ENCODE results near the gene ITGBL1.
A peak's percentile ranks its signal among the peaks of the same experiment; 100 is the strongest.
"Not testable (repeated sequence)": the region's sequence is repeated elsewhere in the genome, so short reads cannot be mapped to it uniquely, and the experiment has no call there.

ITGBL1 gene

DNA sequence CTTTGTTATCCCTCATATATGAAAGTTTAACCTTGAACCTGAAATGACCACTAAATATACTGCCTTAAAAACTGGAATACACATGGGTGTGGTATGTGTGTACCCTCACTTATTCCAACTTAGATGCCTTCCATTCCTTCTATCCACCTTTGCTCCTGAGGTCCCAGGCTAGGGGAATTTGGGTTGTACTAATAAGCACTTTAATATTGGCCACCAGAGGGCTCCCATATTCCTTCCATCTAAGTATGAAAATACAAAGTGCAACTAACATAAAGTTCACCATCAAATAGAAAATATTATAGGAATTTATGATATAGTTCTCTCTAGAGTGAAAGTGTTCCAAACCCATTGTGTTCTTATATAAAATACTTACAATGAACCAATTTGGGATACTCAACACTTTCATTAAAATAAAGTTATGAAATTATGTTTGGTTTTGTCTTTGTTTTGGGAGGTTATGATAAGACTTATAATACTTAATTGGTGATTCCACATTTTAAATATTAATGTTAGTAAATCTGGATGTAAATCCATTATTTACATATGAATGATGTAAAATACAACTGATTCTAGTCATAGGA, 62.3 kb downstream of the ITGBL1 start:
- peak; percentile 6 to 39 for DNase-seq

DNA sequence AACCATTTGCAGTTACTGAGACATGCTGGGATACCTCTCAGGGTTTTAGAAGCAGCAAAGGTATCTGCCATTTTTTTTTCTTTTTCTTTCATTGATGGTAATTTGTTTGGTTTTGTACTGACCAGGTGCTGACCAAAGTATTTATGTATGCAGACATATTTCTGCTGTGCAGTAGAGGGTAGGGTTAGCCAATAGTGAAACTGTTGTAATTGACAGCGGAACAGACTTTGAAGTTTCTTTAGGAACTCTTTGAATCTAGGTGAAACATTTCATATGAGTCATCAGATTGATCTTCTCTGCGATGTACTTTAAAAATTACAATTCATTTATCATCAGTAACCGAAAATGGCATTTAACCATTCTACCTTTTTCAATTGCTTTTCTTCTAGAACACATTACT, 63.0 kb downstream of the ITGBL1 start:
- no peak for DNase-seq

DNA sequence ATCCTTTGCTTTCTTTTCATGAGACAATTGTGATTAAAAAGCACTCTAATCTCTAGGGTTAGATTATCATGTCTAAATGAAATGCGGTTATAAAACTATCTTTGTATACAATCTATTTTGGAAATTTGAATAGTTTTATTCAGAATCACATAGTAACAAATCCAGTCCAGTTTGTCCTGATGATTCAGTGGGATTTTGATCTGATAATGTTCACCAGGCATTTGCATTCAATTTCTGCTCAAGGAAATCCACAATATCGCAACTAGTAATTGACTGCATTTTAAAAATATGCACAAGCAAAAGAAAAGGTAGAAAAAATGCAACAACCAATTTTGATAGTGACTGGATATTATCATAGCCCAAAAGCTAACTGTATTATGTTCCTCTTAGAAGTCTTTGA, 63.8 kb downstream of the ITGBL1 start:
- no peak for DNase-seq

DNA sequence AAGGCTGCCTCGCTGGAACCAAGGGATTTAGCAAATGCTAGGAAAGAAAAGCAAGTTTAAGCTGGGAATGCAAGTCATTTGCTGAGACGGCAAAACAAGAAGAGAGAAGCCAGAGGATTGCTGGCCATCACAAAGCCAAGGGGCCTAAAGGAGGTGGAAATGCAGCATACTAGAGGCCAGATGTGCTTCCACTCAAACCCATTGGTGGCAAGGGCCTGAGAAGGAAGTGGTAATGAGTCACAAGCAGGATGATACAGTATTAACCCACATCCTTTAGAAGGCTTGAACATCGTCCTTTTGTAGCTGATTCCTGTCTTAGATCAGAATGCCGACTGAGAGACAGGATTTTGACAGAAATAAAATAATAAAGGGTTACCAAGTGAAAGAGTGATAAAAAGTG, 68.2 kb downstream of the ITGBL1 start:
- DNase-seq = no peak

DNA sequence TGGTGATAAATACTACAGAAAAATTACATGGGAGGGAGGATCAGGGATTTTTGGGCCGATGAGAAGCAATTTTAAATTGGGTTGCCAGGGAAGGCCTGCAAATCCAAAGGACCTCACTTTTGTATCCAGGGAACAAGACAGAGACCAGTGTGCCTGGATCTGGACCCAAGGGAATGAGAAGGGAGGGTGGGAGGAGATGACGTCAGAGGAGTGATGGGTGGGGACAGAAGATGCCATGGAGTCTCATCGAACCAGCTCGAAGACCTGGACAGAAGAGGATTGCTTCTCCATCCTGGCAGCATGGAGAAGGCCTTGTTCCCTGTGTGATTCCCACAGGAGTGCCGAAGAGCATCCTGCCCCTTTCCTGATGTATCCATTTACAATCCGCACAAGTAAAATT, 68.9 kb downstream of the ITGBL1 start:
- no peak for DNase-seq

DNA sequence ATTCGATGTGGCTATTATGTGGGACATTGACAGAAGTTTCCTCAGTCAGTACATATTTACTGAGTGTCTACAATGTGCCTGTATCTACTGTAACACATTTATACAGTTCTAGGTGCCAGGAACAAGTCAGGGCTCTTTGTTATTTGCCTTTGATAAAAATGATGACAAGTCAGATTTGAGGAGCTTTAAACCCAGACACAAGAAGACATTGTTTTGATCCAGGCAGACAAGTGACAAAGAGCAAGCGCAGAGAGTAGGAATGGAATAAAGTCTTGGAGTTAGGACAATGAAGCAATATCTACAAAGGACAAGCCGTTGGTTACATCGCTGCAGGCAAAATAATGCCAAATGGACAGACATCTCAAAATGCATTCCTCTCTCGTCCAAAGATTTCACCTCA, 70.1 kb downstream of the ITGBL1 start:
- no peak for DNase-seq

DNA sequence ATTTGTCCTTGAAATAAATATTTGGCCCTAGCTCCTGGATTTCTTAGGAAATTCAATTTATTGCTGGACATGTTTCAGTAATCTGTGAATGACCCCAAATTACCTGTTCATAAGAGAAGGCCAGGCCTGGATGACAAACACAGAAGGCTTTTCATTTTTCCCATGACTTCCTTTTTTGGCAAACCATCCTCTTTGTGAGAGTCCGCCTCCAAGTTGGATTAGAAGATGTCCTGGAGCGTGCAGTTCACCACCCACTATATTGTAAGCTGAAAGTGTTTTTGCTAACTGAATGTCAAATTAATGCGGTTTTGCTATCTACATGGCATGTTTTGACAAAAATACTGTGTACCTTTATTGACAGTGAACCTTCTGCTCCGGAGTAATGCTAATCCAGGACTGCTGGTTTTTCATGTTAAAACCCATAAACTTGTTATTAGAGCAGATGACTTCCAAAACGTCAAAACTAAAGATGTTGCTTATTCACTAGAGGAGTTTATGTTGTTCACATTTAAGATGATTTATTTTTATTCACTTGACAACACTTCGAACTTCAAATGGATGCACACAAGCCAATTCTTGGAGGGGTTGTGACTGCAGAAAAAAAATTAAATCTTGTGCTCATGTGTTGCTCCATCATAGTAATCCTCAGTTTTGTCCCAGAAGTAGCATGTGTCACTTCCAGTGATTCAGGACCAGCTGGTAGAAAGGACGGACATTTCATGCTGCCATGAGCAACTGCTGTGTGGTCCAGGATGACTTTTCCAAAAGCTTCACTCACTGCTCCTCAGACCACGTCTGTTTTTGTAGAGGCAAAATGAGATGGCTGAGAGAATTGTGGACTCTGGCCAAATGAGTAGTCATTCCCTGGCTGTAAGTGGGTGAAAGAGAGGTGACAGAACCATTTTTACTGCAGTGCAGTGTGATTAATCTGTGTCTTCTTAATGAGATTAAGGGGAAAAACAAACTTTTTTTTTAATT, 71.0 kb downstream of the ITGBL1 start:
- no peak for DNase-seq

DNA sequence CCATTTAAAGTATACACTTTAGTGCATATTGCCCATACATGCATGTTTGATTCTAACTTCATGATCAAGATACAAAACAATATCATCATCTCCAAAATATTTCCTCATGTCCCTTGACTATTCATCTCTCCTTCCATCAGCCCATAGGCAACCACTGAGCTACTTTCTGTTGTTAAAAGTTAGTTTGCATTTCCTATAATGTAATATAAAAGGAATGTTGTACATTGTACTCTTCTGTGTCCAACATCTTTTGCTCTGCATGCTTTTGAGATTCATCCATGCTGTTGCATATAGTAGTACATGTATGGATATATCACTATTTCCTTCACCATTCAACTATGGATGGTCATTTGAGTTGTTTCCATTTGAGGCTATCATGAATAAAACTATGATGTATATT, 74.7 kb downstream of the ITGBL1 start:
- DNase-seq = no peak

DNA sequence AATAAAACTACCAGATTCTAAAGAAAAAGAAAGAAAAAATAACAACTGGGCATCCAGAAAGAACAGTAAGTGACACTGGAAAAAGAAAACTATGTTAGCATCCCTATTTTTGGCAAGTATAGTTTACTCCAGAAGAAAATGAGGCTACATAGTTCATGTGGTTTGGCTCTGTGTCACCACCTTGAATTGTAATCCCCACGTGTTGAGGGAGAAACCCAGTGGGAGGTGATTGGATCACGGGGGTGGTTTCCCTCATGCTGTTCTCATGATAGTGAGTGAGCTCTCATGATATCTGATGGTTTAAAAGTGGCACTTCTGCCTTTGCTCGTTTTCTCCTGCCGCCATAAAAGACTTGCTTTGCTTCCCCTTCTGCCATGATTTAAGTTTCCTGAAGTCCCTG, 76.9 kb downstream of the ITGBL1 start:
- peak; percentile 18 to 65 for DNase-seq

DNA sequence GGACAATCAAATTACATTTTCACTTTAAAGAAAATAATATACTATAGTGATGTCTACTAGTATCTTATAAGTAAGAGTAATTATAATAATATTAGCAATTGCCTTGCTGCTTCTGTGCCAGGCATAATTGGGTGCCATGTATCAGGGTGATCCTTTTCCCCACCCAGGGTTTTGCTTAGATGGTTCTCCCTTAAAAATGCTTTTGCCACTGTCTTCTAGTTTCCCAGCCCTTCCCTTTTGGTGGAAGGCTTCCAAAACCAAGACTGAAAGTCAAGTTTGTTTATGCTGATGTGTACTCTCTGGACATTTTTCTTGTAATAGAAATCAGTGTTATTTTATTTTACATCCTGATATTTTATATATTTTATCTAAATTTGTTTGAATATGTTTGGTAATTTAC, 77.8 kb downstream of the ITGBL1 start:
- no peak for DNase-seq

DNA sequence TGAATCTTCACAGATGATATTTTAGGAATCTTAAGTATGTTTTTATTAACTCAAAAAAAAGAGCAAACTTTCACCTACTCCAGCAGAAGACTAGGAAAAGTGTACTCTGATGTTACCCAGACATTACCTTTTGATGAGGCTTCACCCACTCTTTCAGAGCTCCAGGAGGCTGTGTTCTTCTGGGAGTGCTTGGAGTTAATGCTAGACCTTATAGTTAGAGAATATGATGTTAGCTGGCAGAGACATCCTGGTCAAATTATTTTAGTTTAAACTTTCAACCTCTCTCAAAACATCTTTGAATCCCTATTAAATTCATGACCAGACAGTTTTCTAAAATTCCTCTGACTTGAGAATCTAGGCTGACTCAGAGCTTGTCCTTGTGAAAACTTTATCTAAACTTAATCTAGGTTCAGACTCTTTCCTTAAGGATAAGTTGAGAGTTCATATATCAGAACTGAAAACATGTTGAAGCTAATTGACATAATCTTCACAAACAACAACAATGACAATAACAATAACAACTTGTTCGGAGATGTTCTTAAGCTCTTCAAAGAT, 82.8 kb downstream of the ITGBL1 start:
- DNase-seq = no peak

DNA sequence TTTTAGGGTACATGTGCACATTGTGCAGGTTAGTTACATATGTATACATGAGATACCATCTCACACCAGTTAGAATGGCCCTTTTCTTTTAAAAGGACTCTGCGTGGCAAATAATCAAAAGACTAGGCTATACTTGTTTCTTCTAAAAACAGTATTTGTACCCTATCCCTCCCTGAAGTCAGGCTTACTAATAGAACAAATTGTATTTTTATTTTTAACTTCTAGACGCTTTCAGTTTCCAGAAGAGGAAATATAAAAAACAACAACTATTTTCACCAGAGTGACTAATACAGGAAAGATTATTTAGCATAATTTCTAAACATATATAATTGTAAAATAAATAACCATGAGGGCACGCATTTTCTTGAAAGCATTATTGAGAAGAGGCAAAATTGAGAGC, 83.6 kb downstream of the ITGBL1 start:
- no peak for DNase-seq

DNA sequence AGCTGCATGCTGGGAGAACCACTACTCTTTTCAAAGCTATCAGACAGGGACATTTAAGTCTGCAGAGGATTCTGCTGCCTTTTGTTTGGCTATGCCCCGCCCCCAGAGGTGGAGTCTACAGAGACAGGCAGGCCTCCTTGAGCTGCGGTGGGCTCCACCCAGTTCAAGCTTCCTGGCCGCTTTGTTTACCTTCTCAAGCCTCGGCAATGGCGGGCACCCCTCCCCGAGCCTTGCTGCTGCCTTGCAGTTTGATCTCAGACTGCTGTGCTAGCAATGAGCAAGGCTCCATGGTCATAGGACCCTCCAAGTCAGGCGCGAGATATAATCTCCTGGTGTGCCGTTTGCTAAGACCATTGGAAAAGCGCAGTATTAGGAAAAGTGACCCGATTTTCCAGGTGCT, 92.1 kb downstream of the ITGBL1 start:
- not testable (repeated sequence) for DNase-seq

DNA sequence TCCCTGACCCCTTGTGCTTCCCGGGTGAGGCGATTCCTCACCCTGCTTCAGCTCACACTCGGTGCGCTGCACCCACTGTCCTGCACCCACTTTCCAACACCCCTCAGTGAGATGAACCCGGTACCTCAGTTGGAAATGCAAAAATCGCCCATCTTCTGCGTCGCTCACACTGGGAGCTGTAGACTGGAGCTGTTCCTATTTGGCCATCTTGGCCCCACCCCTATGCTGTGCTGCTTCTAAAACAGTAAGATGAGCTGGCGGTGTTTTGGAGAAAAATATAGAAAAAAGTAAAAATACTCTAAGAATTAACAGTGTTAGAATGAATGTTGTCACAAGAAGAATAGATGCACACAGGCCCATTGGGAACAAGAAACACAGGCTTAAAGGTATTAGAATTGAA, 92.5 kb downstream of the ITGBL1 start:
- no peak for DNase-seq

DNA sequence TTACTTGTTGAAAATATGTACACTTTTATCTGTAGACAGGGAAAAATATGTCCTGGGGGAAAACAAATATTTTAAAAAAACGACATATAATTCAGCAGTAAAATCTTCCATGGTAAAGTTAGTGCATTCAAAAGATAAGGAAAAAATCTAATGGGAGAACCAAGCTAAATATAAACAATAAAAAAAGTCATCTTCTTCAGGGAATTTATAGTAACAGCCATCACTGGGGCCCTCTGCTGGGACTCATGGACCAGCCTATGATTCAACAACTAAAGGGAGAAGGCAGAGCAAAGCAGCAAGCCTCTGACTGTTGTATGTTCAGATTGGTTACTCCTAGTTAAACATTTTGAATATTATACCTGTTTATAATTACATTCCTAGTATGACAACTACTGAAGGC, 93.0 kb downstream of the ITGBL1 start:
- no peak for DNase-seq

DNA sequence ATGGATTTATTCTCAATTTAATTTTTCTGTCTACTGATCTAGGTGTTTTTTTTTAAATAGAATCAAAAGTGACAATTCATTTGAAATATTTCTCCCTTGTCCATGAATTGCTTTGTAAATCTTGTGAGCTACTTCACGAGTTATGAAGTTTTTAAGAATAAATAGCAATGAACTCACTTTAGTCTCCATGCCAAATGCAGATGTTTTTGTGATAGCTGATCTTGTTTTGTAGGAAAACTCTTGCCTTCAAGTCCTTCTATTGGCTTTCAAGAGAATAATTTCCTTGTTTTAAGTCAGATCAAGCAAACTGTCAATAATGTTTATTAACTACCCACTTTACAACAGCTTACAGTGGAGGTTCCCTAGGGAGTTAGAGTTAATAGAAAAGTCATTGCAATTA, 99.8 kb downstream of the ITGBL1 start:
- DNase-seq = no peak

DNA sequence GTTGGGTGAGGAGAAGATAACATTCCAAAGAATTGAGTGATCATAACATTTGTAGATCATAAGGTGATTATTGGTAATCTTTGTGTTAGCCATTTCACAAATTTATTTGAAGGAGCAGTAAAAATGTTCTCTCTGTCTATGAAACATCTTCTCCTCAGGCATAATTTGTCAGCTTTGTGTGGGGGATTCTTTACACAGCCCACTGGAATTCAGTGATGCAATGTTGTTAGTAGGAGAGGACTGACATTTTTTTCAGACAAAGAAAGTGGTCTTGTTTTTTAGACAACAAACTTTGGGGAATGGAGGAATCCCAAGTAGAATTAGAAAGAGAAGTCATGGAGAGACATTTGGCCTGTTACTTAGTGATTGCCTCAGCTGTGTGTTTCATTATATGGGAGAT, 100.3 kb downstream of the ITGBL1 start:
- no peak for DNase-seq

DNA sequence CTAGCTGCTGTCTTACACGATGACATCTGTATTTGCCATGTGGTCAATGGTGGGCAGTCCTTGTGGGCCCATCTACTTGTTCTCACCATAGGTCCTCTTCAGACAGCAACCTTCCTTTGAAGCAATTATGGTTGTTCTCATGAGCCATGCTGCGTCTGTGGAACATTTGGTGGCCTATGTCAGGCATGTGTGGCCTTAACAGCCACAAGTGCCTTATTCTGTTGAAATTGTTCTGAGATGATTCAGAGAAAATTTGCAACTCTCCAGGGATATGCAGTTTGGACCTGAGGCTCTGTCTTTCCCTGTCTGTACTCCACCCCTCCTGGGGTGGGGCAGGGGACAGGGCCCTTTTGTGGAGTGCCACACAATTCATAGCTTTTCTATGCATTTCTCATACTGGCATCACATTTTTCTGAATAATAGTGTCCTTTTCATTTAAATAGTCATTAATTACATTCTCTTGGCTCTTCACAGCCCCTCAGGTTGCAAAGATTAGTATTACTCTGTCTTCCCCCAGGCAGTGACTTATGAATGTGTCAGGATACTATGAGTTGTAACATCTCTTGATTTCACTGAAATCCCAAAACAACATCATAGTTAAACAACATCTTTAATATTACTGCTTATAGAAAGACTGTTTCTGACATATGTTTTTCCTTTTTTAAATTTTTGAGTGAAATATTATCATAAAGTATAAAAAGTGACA, 102.1 kb downstream of the ITGBL1 start:
- no peak for DNase-seq

DNA sequence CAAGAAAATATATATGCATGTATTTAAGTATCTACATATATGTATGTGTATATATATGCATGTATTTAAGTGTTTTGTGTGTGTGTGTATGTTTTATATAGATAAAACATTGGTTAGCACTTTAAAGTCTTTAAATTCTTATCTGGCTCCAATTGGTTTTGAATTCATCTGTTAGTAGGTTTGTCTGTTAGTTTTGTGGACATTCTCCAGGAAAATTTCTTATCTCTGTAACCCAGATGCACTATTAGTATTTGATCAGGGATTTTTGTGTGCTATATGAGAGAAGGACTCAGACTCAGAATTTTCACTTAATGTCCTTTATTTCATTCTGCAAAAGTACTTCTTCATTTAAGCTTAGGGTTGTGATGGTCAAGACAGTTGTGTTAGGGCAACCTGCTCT, 103.1 kb downstream of the ITGBL1 start:
- no peak for DNase-seq

DNA sequence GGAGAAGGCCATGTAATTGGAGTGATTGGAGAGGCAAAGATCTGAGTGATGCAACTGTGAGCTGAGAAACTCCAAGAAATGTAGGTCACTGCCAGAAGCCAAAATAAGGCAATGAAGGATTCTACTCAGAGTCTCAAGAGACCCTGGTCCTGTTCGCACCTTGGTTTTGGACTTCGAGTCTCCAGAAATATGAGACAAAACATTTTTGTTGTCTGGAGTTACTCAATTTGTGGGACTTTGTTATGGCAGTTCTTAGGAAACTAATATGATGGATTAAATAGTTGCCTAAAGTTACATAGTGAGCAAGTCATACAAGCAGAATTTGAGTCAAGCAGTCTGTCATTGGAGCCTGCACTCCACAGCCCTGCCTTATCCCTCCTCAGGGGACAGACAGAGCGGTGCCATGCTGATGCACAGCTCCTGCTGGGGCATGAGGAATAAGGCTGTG, 104.2 kb downstream of the ITGBL1 start:
- DNase-seq = no peak

DNA sequence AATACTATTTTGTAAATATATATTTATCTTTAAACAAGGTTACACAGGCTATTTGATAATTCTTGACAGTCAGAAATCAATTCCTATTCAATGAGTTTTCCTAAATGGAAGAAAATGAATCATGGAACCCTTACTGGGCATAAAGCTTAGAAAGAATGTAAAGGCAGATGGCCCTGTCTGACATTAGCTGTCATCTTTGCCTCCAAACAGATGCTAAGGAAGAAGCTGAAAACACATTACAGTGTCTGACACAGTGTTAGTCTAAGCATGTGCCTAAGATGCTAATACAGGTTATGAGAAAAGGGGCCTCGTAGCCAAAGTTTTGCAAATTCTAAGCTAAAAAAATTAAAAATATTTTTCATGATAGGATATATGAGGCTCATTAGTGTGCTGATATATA, 112.8 kb downstream of the ITGBL1 start:
- DNase-seq = no peak

DNA sequence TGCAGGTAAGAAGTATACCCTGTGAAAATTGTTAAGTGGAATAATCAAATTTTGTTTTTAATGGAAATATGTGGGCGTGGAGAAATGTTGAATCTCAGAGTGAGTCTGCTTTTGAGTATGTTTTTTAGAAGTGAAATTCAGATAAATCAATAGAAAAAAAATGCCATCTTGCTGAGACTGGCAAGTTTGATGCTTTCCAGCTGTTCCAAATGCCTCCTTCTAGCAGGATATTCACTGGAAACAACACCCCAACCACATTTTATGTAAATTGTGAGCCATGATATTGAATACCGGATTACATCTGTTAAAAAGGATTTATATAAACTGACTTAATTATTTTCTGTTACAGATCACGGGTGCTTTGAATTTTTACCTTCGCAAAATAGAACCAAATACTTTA, 115.4 kb downstream of the ITGBL1 start:
- no peak for DNase-seq

DNA sequence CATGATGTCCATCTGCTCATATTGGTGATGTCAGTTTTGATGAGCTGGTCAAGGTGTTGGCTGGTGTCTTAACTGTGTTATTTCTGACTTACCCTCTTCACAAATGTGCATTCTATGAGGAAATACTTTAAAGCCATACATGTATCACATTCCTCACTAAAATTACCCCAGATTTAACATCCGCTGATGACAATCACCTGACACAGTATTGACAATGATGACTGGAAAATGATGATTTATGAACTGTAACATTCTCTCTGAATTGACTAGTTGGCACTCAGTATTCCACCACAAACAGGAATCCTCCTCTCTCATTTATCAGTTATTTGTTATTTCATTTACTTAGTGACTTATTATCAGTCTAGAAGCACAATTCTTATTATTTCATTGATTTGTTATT, 117.3 kb downstream of the ITGBL1 start:
- no peak for DNase-seq

DNA sequence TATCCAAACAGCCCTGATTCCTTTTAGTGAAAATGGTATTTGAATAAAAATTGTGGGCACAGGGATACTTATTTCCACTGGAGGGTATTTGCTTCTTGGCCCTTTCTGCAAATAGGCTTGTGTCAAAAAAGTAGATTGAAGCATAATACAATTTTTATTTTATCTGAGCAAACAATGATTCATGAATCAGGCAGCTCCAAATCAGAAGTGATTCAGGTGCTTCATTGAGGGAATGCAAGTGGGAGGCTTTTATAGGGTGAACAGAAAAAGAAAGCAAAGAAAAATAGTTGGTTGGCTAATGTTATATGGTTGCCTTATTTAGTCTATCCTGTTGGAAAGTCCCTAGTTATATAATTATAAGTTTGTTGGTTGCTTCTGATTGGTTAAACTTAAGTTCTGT, 117.9 kb downstream of the ITGBL1 start:
- no peak for DNase-seq

All from inflammatory macrophage treated with lipopolysaccharide for 1 hour (primary cell).